ENCODE data around the gene TANK.

DNA sequence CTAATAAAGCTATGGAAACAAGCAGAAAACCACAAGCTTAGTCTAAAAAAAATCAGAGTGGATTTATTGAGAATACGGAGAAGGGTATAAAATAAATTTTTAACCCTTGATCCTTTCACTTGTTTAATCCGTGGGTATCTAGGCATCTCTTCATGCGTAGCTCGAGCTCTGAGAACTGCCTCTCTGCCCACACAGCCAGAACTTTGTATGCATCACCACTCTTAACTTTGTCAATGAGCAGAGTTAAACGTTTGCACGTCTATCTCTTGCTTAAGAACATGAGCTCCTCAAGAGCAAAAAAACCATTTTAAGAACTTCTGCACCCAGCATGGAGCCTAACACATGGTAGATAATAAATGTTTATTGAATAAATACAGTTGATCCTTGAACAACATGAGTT lies 26.9 kb upstream of the TANK start:
- TF ChIP-seq, protein P1, sequence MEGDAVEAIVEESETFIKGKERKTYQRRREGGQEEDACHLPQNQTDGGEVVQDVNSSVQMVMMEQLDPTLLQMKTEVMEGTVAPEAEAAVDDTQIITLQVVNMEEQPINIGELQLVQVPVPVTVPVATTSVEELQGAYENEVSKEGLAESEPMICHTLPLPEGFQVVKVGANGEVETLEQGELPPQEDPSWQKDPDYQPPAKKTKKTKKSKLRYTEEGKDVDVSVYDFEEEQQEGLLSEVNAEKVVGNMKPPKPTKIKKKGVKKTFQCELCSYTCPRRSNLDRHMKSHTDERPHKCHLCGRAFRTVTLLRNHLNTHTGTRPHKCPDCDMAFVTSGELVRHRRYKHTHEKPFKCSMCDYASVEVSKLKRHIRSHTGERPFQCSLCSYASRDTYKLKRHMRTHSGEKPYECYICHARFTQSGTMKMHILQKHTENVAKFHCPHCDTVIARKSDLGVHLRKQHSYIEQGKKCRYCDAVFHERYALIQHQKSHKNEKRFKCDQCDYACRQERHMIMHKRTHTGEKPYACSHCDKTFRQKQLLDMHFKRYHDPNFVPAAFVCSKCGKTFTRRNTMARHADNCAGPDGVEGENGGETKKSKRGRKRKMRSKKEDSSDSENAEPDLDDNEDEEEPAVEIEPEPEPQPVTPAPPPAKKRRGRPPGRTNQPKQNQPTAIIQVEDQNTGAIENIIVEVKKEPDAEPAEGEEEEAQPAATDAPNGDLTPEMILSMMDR (IDR thresholded peaks at IDR 0.05; ENCODE audit: low read depth, low read length, poor library complexity, severe bottlenecking): no peak
- TF ChIP-seq EZH2phosphoT487 (IDR thresholded peaks at IDR 0.05; ENCODE audit: borderline replicate concordance, low read length): no peak

All from DOHH2 (cell line).